ENCODE measurements around the gene DTX3. TPM values are rescaled to one million over a fixed set of nuclear protein-coding genes. Genes with fewer than 3 reads are reported as not detected.

Gene DTX3
- total RNA-seq, 1 experiment from 2014 or later: 67.5 TPM

- Histone ChIP-seq H4K20me1 (ENCODE audit: control insufficient read depth, insufficient read depth, insufficient read length) (no peaks in the 10 kb centered on the region), H3K56ac (ENCODE audit: insufficient read length, low read depth, low read length) (no peak overlapping the region), H2BK20ac (ENCODE audit: low read depth, low read length, poor library complexity, severe bottlenecking) (no peak overlapping the region), H2AK5ac (ENCODE audit: insufficient read length, low read length) (no peak overlapping the region), H3K23me2 (ENCODE audit: insufficient read length, low read depth, low read length, poor library complexity, severe bottlenecking) (peaks cover 14% of the 10 kb centered on the region), H2BK15ac (ENCODE audit: low read depth, low read length) (no peak overlapping the region), H4K8ac (replicated peaks; ENCODE audit: insufficient read length, low read depth, low read length) (no peak overlapping the region), H2BK120ac (ENCODE audit: low read depth, low read length, poor library complexity, severe bottlenecking) (no peak overlapping the region), H3K27me3 (ENCODE audit: insufficient read depth, low read length) (no peaks in the 10 kb centered on the region), H3K27ac (ENCODE audit: insufficient read length, low read depth, low read length) (no peak overlapping the region), H3T11ph (ENCODE audit: low read length) (no peak overlapping the region), H3K9ac (ENCODE audit: extremely low read depth, insufficient read length, low read length) (no peak overlapping the region), H3K18ac (ENCODE audit: insufficient read length, low read depth, low read length) (no peak overlapping the region), H3K4me1 (ENCODE audit: insufficient read depth, low read length) (peaks cover 3% of the 10 kb centered on the region), H3K79me2 (ENCODE audit: insufficient read depth, low read length) (no peaks in the 10 kb centered on the region), H2BK12ac (ENCODE audit: insufficient read length, low read depth, low read length) (no peak overlapping the region), H2AFZ (ENCODE audit: low read length) (no peak overlapping the region), H4K5ac (ENCODE audit: insufficient read length, low read depth, low read length) (no peak overlapping the region), H3K4me2 (ENCODE audit: insufficient read depth, insufficient read length, low read length) (peak overlapping the region; percentile 89), H2BK5ac (ENCODE audit: insufficient read length, low read length) (no peak overlapping the region), H3K79me1 (ENCODE audit: insufficient read depth, low read depth, low read length, poor library complexity, severe bottlenecking) (no peaks in the 10 kb centered on the region), H3K14ac (ENCODE audit: insufficient read depth, low read length) (no peak overlapping the region), H3K9me3 (ENCODE audit: control insufficient read depth, low read depth, low read length) (no peaks in the 10 kb centered on the region), H3K23ac (ENCODE audit: insufficient read length, low read depth, low read length) (no peak overlapping the region), H3K4ac (ENCODE audit: low read depth, low read length) (no peak overlapping the region), H4K91ac (ENCODE audit: insufficient read length, low read depth, low read length) (no peak overlapping the region)
- no CpG with 5 or more reads among the region's 2 CpGs for WGBS (ENCODE audit: extremely low coverage, insufficient read length, low lambda C conversion rate)
- Mint-ChIP-seq H3K9me3 (no peaks in the 10 kb centered on the region; a peak in 1 of 5 replicates), H3K27me3 (ENCODE audit: low read depth) (no peaks in the 10 kb centered on the region), H3K27ac (peak overlapping the region in 2 of 3 experiments; percentile 73 to 94; a peak in 3 of 7 replicates), H3K4me1 (peaks cover 19 to 22% of the 10 kb centered on the region in 2 experiments), H3K4me3 (peak overlapping the region in 1 of 2 experiments; percentile 90; a peak in 1 of 5 replicates), H3K36me3 (ENCODE audit: insufficient read depth in 1 of 3, low read depth in 3 of 3) (peaks cover 12 to 59% (median 40%) of the 10 kb centered on the region in 3 experiments)
- no peak for TF ChIP-seq CTCF (conservative IDR thresholded peaks at IDR 0.05)
- no peak for DNase-seq
These were observed 1.3 kb upstream of the DTX3 start for GRCh38 chr12:57603324-57603723.
